Effector CD4-positive, alpha-beta T cell (primary cell): ENCODE data around the gene YARS1.
"Not testable (repeated sequence)": the region's sequence is repeated elsewhere in the genome, so short reads cannot be mapped to it uniquely, and the experiment has no call there.

Experiments used
- DNase-seq: peaks from one replicate; pipeline ENCODE4 v3.0.0-alpha.2; 2020

Gene YARS1

GRCh38 chr1:32816676-32817158, 441 bp downstream of the YARS1 start:
- DNase-seq = peak; percentile 3

GRCh38 chr1:32813941-32814739, 3.0 kb downstream of the YARS1 start:
- DNase-seq = no peak

GRCh38 chr1:32811917-32812316, 5.2 kb downstream of the YARS1 start:
- DNase-seq = no peak

- no peak for DNase-seq
Measured at GRCh38 chr1:32811265-32811664, 5.9 kb downstream of the YARS1 start.

- DNase-seq = no peak
Measured at GRCh38 chr1:32810358-32810757, 6.8 kb downstream of the YARS1 start.

- DNase-seq = no peak
Measured at GRCh38 chr1:32808580-32808979, 8.6 kb downstream of the YARS1 start.

- no peak for DNase-seq
Measured at GRCh38 chr1:32806910-32807523, 10.1 kb downstream of the YARS1 start.

GRCh38 chr1:32806290-32806689, 10.9 kb downstream of the YARS1 start:
- no peak for DNase-seq

- DNase-seq = not testable (repeated sequence)
Measured at GRCh38 chr1:32804460-32804859, 12.7 kb downstream of the YARS1 start.

- peak; percentile 25 for DNase-seq
Measured at GRCh38 chr1:32801096-32801715, 16.0 kb downstream of the YARS1 start.

GRCh38 chr1:32798679-32799416, 18.3 kb downstream of the YARS1 start:
- peak; percentile 12 for DNase-seq

- DNase-seq = no peak
Measured at GRCh38 chr1:32798191-32798590, 19.0 kb downstream of the YARS1 start.

GRCh38 chr1:32797456-32797855, 19.7 kb downstream of the YARS1 start:
- no peak for DNase-seq

- not testable (repeated sequence) for DNase-seq
Measured at GRCh38 chr1:32795763-32796162, 21.4 kb downstream of the YARS1 start.

- no peak for DNase-seq
Measured at GRCh38 chr1:32791881-32792280, 25.3 kb downstream of the YARS1 start.

GRCh38 chr1:32789356-32789755, 27.8 kb downstream of the YARS1 start:
- not testable (repeated sequence) for DNase-seq

- no peak for DNase-seq
Measured at GRCh38 chr1:32786856-32787255, 30.3 kb downstream of the YARS1 start.

GRCh38 chr1:32784817-32785216, 32.3 kb downstream of the YARS1 start:
- DNase-seq = no peak

- no peak for DNase-seq
Measured at GRCh38 chr1:32783851-32784250, 33.3 kb downstream of the YARS1 start.

GRCh38 chr1:32782086-32782485, 35.1 kb downstream of the YARS1 start:
- no peak for DNase-seq

GRCh38 chr1:32780628-32781234, 36.4 kb downstream of the YARS1 start:
- no peak for DNase-seq

- DNase-seq = no peak
Measured at GRCh38 chr1:32780005-32780404, 37.2 kb downstream of the YARS1 start.

- no peak for DNase-seq
Measured at GRCh38 chr1:32779242-32779641, 37.9 kb downstream of the YARS1 start.
